NCI-H524 treated with DMSO at 0.1 percent for 48 hours (cell line): Measurements from ENCODE around the gene ZDHHC17.

ENCODE experiments used
- DNase-seq: peaks from one replicate; lab custom pipeline; 2025; lab: John Stamatoyannopoulos, UW

ZDHHC17 gene

GRCh38 chr12:76878099-76878898 is 114.4 kb downstream of the ZDHHC17 start:
- DNase-seq, result no peak

GRCh38 chr12:76878899-76879709 is 115.2 kb downstream of the ZDHHC17 start, which contains the start of gene CSRP2:
TSS of gene CSRP2 (minus strand) at chr12:76879019. CDS start at chr12:76866260, 12,759 bp downstream.
- DNase-seq, result peak; percentile 23

- no peak for DNase-seq
Observed at GRCh38 chr12:76879710-76880518, 116.0 kb downstream of the ZDHHC17 start.

GRCh38 chr12:76880519-76881023 is 116.7 kb downstream of the ZDHHC17 start:
- DNase-seq, result no peak

GRCh38 chr12:76881142-76881541 is 117.2 kb downstream of the ZDHHC17 start:
- DNase-seq, result peak; percentile 97

DNA sequence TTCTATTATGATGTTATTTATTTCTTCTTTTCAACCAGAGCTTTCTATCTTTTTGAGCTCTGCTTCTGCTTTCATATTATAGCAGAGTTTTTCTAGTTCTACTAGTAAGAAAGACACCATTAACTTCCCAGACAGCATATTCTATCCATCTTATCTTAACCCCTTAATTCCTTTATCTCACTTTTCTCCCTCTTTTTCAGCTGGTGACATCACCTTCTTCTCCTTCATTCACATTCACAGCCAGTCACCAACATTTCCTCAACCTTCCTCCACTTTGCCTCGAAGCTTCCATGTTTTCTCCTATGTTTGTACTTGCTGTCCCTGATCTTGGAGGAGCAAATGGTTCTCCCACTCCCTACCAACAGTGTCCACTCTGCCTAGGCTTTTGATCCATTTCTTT is 118.5 kb downstream of the ZDHHC17 start:
- DNase-seq, result no peak

DNA sequence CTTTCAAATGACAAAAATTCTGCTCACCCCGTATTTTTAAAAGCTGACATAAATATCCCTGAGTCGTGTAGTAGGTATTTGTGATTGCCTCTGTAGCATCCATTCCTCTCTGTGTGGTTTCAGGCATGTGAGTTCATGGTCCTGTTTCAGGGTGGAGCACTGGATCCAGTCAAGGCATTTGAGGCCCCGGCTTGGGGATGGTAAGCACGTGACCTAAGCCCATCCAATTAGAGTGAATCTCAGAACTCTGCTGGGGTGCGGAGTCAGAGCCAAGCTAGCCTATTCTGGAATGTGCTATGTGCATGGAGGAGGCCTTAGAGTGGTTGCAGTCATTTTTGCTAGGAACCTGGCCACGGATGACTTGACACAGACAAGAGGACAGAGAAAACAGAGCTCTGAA is 119.2 kb downstream of the ZDHHC17 start:
- DNase-seq, result no peak

- no peak for DNase-seq
Observed at GRCh38 chr12:76883811-76884210, 119.9 kb downstream of the ZDHHC17 start.

GRCh38 chr12:76888775-76889174 is 124.9 kb downstream of the ZDHHC17 start:
- DNase-seq, result no peak

- no peak for DNase-seq
Observed at GRCh38 chr12:76890151-76891143, 126.5 kb downstream of the ZDHHC17 start.

DNA sequence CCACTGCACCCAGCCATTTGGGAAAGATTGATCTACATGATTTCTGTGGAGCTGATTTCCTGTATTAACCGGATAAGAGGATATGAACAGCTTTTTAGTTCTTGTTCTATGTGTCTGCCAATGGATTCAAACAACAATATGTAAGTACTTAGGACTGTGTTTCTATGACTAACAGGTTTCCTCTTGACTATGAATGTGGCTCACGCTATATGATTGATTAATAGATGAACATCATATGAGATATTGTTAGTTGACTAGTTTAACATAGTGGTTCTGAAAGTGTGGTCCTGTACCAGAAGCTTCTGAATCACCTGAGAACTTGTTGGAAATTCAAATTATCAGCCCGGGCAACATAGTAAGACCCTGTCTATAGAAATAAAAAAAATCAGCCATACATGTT is 127.7 kb downstream of the ZDHHC17 start:
- DNase-seq, result no peak

GRCh38 chr12:76895796-76896195 is 131.9 kb downstream of the ZDHHC17 start:
- DNase-seq, result no peak

DNA sequence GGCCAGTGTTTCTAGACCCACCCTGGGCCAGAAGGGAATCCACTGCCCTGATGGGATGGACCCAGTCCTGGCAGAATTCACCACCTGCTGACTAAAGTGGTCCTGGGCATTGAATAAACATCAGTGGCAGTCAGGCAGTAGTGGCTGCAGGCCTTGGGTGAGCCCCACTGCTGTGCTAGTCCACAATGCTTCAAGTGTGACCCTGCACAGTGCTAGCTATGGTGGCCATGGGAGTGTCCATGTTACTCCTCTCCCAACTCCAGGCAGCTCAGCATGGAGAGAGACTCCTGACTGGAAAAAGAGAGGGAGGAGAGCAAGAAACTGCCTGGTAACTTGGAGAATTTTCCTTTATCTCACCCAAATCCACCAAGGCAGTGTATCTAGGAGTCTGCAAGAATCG is 132.4 kb downstream of the ZDHHC17 start:
- no peak for DNase-seq

GRCh38 chr12:76898442-76898841 is 134.5 kb downstream of the ZDHHC17 start:
- no peak for DNase-seq

DNA sequence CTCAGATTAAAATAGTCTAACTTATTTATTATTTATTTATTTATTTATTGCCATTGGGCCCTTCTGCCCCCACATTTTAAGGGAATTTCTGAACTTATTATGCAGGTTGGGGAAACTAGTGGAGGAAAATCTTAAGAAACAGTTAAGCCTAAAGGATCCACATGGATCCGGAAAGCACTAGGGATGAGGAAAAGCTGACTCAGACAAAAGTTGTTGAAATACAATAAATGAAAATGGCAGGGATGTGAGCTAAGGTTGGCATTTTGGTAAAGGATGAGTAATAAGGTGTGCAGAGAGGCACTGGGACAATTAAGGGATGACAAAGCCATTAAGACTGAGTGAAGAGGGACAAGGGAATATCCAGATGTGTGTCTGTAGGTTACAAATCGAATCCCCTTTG is 135.6 kb downstream of the ZDHHC17 start:
- DNase-seq, result no peak

DNA sequence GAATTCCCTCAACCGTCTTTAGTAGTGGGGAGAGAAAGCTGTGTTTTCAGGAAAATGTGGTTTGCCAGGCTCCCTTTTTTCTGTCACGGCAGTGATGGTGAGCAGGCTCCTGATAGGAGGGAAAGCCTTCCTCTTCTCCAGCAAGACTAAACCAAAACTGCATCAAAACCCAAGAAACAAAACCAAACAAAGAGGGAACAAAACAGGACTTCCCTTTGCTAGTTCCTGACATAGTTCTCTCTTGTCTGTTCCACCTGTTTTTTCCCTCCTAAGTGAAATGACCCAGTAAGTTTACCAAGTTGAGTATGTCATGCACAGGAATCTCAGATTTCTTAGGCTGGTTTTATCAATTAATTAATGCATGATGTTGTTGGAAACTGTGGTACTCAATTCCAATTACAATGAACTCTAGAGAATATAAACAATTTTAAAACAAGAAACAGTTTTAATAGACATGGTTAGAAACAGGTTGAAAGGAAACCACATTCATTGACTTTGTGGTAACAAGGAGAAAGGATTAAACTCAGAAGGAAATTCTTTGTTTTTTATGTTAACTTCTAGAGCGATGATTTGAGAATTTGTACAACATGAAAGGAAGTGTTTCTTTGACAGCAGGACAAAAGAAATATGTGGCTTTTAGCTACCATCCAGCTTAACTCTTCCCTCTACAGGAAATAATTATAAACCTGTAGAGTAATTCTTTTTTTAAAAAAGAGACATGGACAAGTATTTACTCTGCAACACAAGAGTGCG is 137.9 kb downstream of the ZDHHC17 start:
- no peak for DNase-seq
